IMR-90 (cell line): ENCODE results near the gene ELFN1. TPM values are rescaled to one million over a fixed set of nuclear protein-coding genes. Genes with fewer than 3 reads are reported as not detected.

Experiments
- ATAC-seq: fragments of 200-7000 bp; cut with Tn5 transposase; 2 replicates; pipeline ENCODE4 v1.9.1; 2020; ENCODE audit warnings: low read depth, mild to moderate bottlenecking, moderate library complexity
- BruUV-seq: library from RNA; stranded (reverse); fragments of 400-500 nt; replicated peaks from 2 replicates; lab custom pipeline; 2021; lab: Mats Ljungman, UMichigan
- CTCF ChIA-PET: fragments of 300-600 bp; formaldehyde crosslinking; extraction: SDS; loops from one replicate; lab custom pipeline; 2021; ENCODE audit warnings: antibody characterized with exemption; lab: Yijun Ruan, JAX
- POLR2A ChIA-PET: fragments of 300-600 bp; sonication (Branson Sonifier 250); formaldehyde crosslinking; loops from one replicate; lab custom pipeline; 2022; ENCODE audit warnings: antibody characterized with exemption; ENCODE audit not compliant: unreplicated experiment; lab: Charles Lee
- DNase-seq: peaks from one replicate; pipeline ENCODE4 v3.0.0; 2013
- H2AFZ ChIP-seq: replicated peaks from 2 replicates; pipeline ENCODE3; 2013; ENCODE audit warnings: low read length, mild to moderate bottlenecking; ENCODE audit not compliant: poor library complexity
- H2AK5ac ChIP-seq: 2 replicates; pipeline ENCODE4 v1.6.1; 2013; ENCODE audit warnings: low read depth, low read length, inconsistent platforms
- H2AK9ac ChIP-seq: replicated peaks from 2 replicates; pipeline ENCODE3; 2013; ENCODE audit warnings: mild to moderate bottlenecking, low read depth, low read length, moderate library complexity; ENCODE audit not compliant: poor library complexity
- H2BK120ac ChIP-seq: 2 replicates; pipeline ENCODE4 v1.6.1; 2013; ENCODE audit warnings: low read depth, low read length, inconsistent platforms
- H2BK15ac ChIP-seq: 3 replicates; pipeline ENCODE4 v1.6.1; 2013; ENCODE audit warnings: low read depth, low read length, inconsistent platforms
- H2BK20ac ChIP-seq: 2 replicates; pipeline ENCODE4 v1.6.1; 2013; ENCODE audit warnings: low read depth, mild to moderate bottlenecking, inconsistent platforms, low read length, moderate library complexity
- H2BK5ac ChIP-seq: 2 replicates; pipeline ENCODE4 v1.6.1; 2013; ENCODE audit warnings: mild to moderate bottlenecking, low read depth, low read length, inconsistent platforms; ENCODE audit not compliant: poor library complexity, severe bottlenecking
- H3K14ac ChIP-seq: replicated peaks from 2 replicates; pipeline ENCODE4 v1.6.1; 2013; ENCODE audit warnings: low read depth, low read length, inconsistent platforms
- H3K18ac ChIP-seq: 2 replicates; pipeline ENCODE4 v1.6.1; 2013; ENCODE audit warnings: low read depth, low read length, control low read depth
- H3K23ac ChIP-seq: 2 replicates; pipeline ENCODE4 v1.6.1; 2013; ENCODE audit warnings: low read depth, low read length, inconsistent platforms
- H3K27ac ChIP-seq: 2 replicates; pipeline ENCODE4 v1.5.1; 2013; ENCODE audit warnings: mild to moderate bottlenecking, control low read depth, low read length; ENCODE audit not compliant: insufficient read depth
- H3K27me3 ChIP-seq: 2 replicates; pipeline ENCODE4 v1.6.1; 2013; ENCODE audit warnings: low read length; ENCODE audit not compliant: control insufficient read depth, insufficient read depth
- H3K36me3 ChIP-seq: 2 replicates; pipeline ENCODE4 v1.6.1; 2013; ENCODE audit warnings: low read length, mixed read lengths; ENCODE audit not compliant: control insufficient read depth, insufficient read depth
- H3K4ac ChIP-seq: 2 replicates; pipeline ENCODE4 v1.6.1; 2013; ENCODE audit warnings: low read depth, low read length, inconsistent platforms
- H3K4me1 ChIP-seq: 2 replicates; pipeline ENCODE4 v1.6.1; 2013; ENCODE audit warnings: low read length, mixed read lengths; ENCODE audit not compliant: control insufficient read depth, insufficient read depth
- H3K4me2 ChIP-seq: 2 replicates; pipeline ENCODE4 v1.6.1; 2013; ENCODE audit warnings: low read depth, mild to moderate bottlenecking, control low read depth, low read length, moderate library complexity
- H3K4me3 ChIP-seq: 2 replicates; pipeline ENCODE4 v1.5.1; 2013; ENCODE audit warnings: low read depth, mild to moderate bottlenecking, control low read depth, low read length, moderate library complexity; ENCODE audit not compliant: insufficient read depth
- H3K56ac ChIP-seq: 2 replicates; pipeline ENCODE4 v1.6.1; 2013; ENCODE audit warnings: low read length, inconsistent platforms; ENCODE audit not compliant: insufficient read depth; ENCODE audit errors: extremely low read depth
- H3K79me1 ChIP-seq, 2 experiments: 2 replicates each; pipeline ENCODE4 v1.6.1; 2013; ENCODE audit warnings: low read length in 2 of 2, inconsistent platforms in 1 of 2, low read depth in 1 of 2
- H3K9ac ChIP-seq: 2 replicates; pipeline ENCODE4 v1.6.1; 2013; ENCODE audit warnings: low read depth, low read length, control low read depth
- H3K9me1 ChIP-seq: 2 replicates; pipeline ENCODE4 v1.6.1; 2013; ENCODE audit warnings: low read length, inconsistent platforms; ENCODE audit not compliant: insufficient read depth
- H3K9me3 ChIP-seq: 2 replicates; pipeline ENCODE4 v1.6.1; 2013; ENCODE audit warnings: low read length; ENCODE audit not compliant: control insufficient read depth, insufficient read depth
- H4K20me1 ChIP-seq: 2 replicates; pipeline ENCODE4 v1.6.1; 2013; ENCODE audit warnings: low read length, inconsistent platforms; ENCODE audit not compliant: insufficient read depth
- H4K5ac ChIP-seq: 2 replicates; pipeline ENCODE4 v1.6.1; 2013; ENCODE audit warnings: mild to moderate bottlenecking, low read depth, low read length, control low read depth
- H4K8ac ChIP-seq, 2 experiments: 2 replicates each; pipeline ENCODE4 v1.6.1; 2013; ENCODE audit warnings: low read depth in 2 of 2, low read length in 2 of 2, control low read depth in 1 of 2, inconsistent platforms in 1 of 2
- H4K91ac ChIP-seq: 2 replicates; pipeline ENCODE4 v1.6.1; 2013; ENCODE audit warnings: low read depth, low read length, inconsistent platforms; ENCODE audit not compliant: insufficient read depth
- CEBPB ChIP-seq: IDR thresholded peaks from 2 replicates; pipeline ENCODE4 v1.6.1; 2012; ENCODE audit warnings: low read depth, low read length, improper control_type of control experiment
- CHD1 ChIP-seq: IDR thresholded peaks from 2 replicates; pipeline ENCODE4 v1.6.1; 2012; ENCODE audit warnings: low read depth, low read length, improper control_type of control experiment
- CTCF ChIP-seq: conservative IDR thresholded peaks from 2 replicates; pipeline ENCODE4 v1.5.1; 2012; ENCODE audit warnings: mild to moderate bottlenecking, low read depth, low read length, improper control_type of control experiment
- ELK1 ChIP-seq: fragments of 150-350 bp; IDR thresholded peaks from 2 replicates; pipeline ENCODE4 v1.6.1; 2016; ENCODE audit warnings: low read depth, mild to moderate bottlenecking, low read length, moderate library complexity, borderline replicate concordance
- FOS ChIP-seq: fragments of 150-350 bp; IDR thresholded peaks from 2 replicates; pipeline ENCODE4 v1.6.1; 2016; ENCODE audit warnings: low read depth, low read length
- MAFK ChIP-seq: IDR thresholded peaks from 2 replicates; pipeline ENCODE4 v1.6.1; 2012; ENCODE audit warnings: low read depth, low read length, improper control_type of control experiment
- MAZ ChIP-seq: IDR thresholded peaks from 2 replicates; pipeline ENCODE4 v1.6.1; 2012; ENCODE audit warnings: low read depth, mild to moderate bottlenecking, low read length, improper control_type of control experiment, moderate library complexity, borderline replicate concordance
- MXI1 ChIP-seq: IDR thresholded peaks from 2 replicates; pipeline ENCODE4 v1.6.1; 2012; ENCODE audit warnings: low read depth, mild to moderate bottlenecking, low read length, moderate library complexity, borderline replicate concordance
- NFE2L2 ChIP-seq: fragments of 150-350 bp; IDR thresholded peaks from 2 replicates; pipeline ENCODE4 v1.6.1; 2016; ENCODE audit warnings: low read depth, mild to moderate bottlenecking, low read length
- POLR2A ChIP-seq: IDR thresholded peaks from 2 replicates; pipeline ENCODE4 v1.6.1; 2012; ENCODE audit warnings: mild to moderate bottlenecking, low read depth, low read length
- RAD21 ChIP-seq: IDR thresholded peaks from 2 replicates; pipeline ENCODE4 v1.6.1; 2012; ENCODE audit warnings: low read length, improper control_type of control experiment
- RCOR1 ChIP-seq: IDR thresholded peaks from 2 replicates; pipeline ENCODE4 v1.6.1; 2012; ENCODE audit warnings: mild to moderate bottlenecking, low read length, improper control_type of control experiment; ENCODE audit not compliant: insufficient replicate concordance
- RFX5 ChIP-seq: IDR thresholded peaks from 2 replicates; pipeline ENCODE4 v1.8.0; 2012; ENCODE audit warnings: low read depth, mild to moderate bottlenecking, low read length, moderate library complexity
- SMC3 ChIP-seq: fragments of 150-350 bp; IDR thresholded peaks from 2 replicates; pipeline ENCODE4 v1.6.1; 2016; ENCODE audit warnings: low read depth, mild to moderate bottlenecking, antibody characterized with exemption, low read length, moderate library complexity
- USF2 ChIP-seq: fragments of 150-350 bp; IDR thresholded peaks from 2 replicates; pipeline ENCODE4 v1.6.1; 2017; ENCODE audit warnings: mild to moderate bottlenecking, antibody characterized with exemption, low read length, low read depth
- WGBS, 2 experiments: methylation state at CpG; one replicate each; pipeline versions ENCODE4 v1.1.5 to v1.1.7; 2013; ENCODE audit warnings: missing lambda C conversion rate in 2 of 2; ENCODE audit not compliant: insufficient read length in 1 of 2; ENCODE audit errors: extremely low coverage in 2 of 2; 5-methylcytosine and 5-hydroxymethylcytosine counted together
- dilution Hi-C: fragments of 300-500 bp; cut with HindIII; formaldehyde crosslinking; loops from one replicate; pipeline ENCODE4 v1.14.3; 2018; ENCODE audit warnings: low sequenced_read_pairs; ENCODE audit not compliant: unreplicated experiment
- in situ Hi-C: fragments of 300-500 bp; cut with MboI; formaldehyde crosslinking; loops from 3 replicates; pipeline ENCODE4 v1.14.3; 2019; ENCODE audit warnings: low sequenced_read_pairs, inconsistent platforms, mixed read lengths
- intact Hi-C: fragments of 100-400 bp; cut with micrococcal nuclease; formaldehyde crosslinking; loops from 2 replicates; pipeline ENCODE4 v1.10.0; 2022
- polyA plus RNA-seq, 3 experiments: library from polyadenylated mRNA; depleted of rRNA; stranded (reverse); fragments of >200 nt; gene quantifications; 2 replicates each; pipeline ENCODE4 v1.2.3, GENCODE V29; 2012; ENCODE audit warnings: low replicate concordance in 1 of 3
- total RNA-seq: library from RNA; depleted of rRNA; stranded (reverse); fragments of >200 nt; gene quantifications from 2 replicates; pipeline ENCODE4 v1.2.3, GENCODE V29; 2012

Gene ELFN1
- total and polyA plus RNA-seq, 2 of the 4 experiments (the other 2 are of a cell fraction): 1.6 to 5.2 TPM

GRCh38 chr7:1755783-1756625, 85.9 kb downstream of the ELFN1 start:
- no peak overlapping the region for H3K14ac ChIP-seq
- dilution Hi-C loops (no loop called here), intact Hi-C loops (no loop called here), in situ Hi-C loops (no loop called here)
- H3K27ac ChIP-seq: no peak overlapping the region
- no peak overlapping the region for H2BK120ac ChIP-seq
- no peaks in the 10 kb centered on the region for H3K4me1 ChIP-seq
- H3K4me3 ChIP-seq: no peak overlapping the region
- no peak overlapping the region for H4K8ac ChIP-seq
- H3K56ac ChIP-seq: no peak overlapping the region
- no peaks in the 10 kb centered on the region for H3K36me3 ChIP-seq
- H4K5ac ChIP-seq: no peak overlapping the region
- H3K18ac ChIP-seq: no peak overlapping the region
- DNase-seq (no peak), ATAC-seq (no peak)
- no peak overlapping the region for H2BK15ac ChIP-seq
- no peak overlapping the region for H2AFZ ChIP-seq
- H3K79me1 ChIP-seq: no peaks in the 10 kb centered on the region
- ChIA-PET CTCF (no interaction called here), POLR2A (no interaction called here)
- no peak overlapping the region for H2BK5ac ChIP-seq
- H3K4ac ChIP-seq: no peak overlapping the region
- no TSS peak for BruUV-seq
- no peak overlapping the region for H2BK20ac ChIP-seq
- H2AK5ac ChIP-seq: no peak overlapping the region
- 62% methylated on average over 7 of the region's 12 CpGs; no CpG with 5 or more reads in 1 of the 2 experiments for WGBS, 2 experiments
- H2AK9ac ChIP-seq: no peak overlapping the region
- peaks cover 13% of the 10 kb centered on the region for H3K27me3 ChIP-seq
- H3K9ac ChIP-seq: no peak overlapping the region
- no peaks in the 10 kb centered on the region for H4K20me1 ChIP-seq
- H3K4me2 ChIP-seq: no peak overlapping the region
- H3K23ac ChIP-seq: no peak overlapping the region
- H3K9me1 ChIP-seq: no peaks in the 10 kb centered on the region
- H3K9me3 ChIP-seq: no peaks in the 10 kb centered on the region
- H4K91ac ChIP-seq: no peak overlapping the region
- TF ChIP-seq SMC3: no peak
- TF ChIP-seq CEBPB: no peak
- no peak for TF ChIP-seq CHD1
- TF ChIP-seq USF2: no peak
- TF ChIP-seq MXI1: no peak
- TF ChIP-seq CTCF: no peak
- TF ChIP-seq MAFK: no peak
- TF ChIP-seq POLR2A: no peak
- no peak for TF ChIP-seq RAD21
- no peak for TF ChIP-seq ELK1
- TF ChIP-seq MAZ: no peak
- no peak for TF ChIP-seq NFE2L2
- no peak for TF ChIP-seq RCOR1
- TF ChIP-seq FOS: no peak
- TF ChIP-seq RFX5: no peak
